Bronchial epithelial cell (primary cell): Measurements from ENCODE around the gene SCAPER. TPM values are rescaled to one million over a fixed set of nuclear protein-coding genes. Genes with fewer than 3 reads are reported as not detected.

Experiments
- DNase-seq: peaks from one replicate; pipeline ENCODE4 v3.0.0-alpha.2; 2010; ENCODE audit warnings: low read depth
- FAIRE-seq: peaks from 2 replicates; lab custom pipeline; 2011; peaks lifted over from hg19 to GRCh38; lab: Jason Lieb, UNC
- H3K27me3 ChIP-seq: 2 replicates; pipeline ENCODE4 v1.5.1; 2011; ENCODE audit warnings: low read length; ENCODE audit not compliant: control insufficient read depth, insufficient read depth
- H3K36me3 ChIP-seq: 2 replicates; pipeline ENCODE4 v1.5.1; 2011; ENCODE audit warnings: low read length; ENCODE audit not compliant: control insufficient read depth, insufficient read depth
- H3K4me3 ChIP-seq: 2 replicates; pipeline ENCODE4 v1.5.1; 2011; ENCODE audit warnings: mild to moderate bottlenecking, low read depth, low read length, control low read depth
- total RNA-seq: library from RNA; depleted of rRNA; stranded (reverse); fragments of >200 nt; gene quantifications from 2 replicates; pipeline ENCODE4 v1.2.1, GENCODE V29; 2014
- TF ChIP-seq, protein P1 (sequence below): IDR thresholded peaks from 2 replicates; pipeline ENCODE4 v1.5.1; 2011; ENCODE audit warnings: mild to moderate bottlenecking, moderate library complexity, low read length, control low read depth, inconsistent platforms; ENCODE audit not compliant: insufficient read depth, severe bottlenecking

The SCAPER gene
- total RNA-seq, 1 donor from 2014 or later = 6.3 TPM

- FAIRE-seq (no peak), DNase-seq (no peak)
- Histone ChIP-seq H3K36me3 (no peaks in the 10 kb centered on the region), H3K27me3 (no peaks in the 10 kb centered on the region), H3K4me3 (no peak overlapping the region)
- TF ChIP-seq, protein P1, sequence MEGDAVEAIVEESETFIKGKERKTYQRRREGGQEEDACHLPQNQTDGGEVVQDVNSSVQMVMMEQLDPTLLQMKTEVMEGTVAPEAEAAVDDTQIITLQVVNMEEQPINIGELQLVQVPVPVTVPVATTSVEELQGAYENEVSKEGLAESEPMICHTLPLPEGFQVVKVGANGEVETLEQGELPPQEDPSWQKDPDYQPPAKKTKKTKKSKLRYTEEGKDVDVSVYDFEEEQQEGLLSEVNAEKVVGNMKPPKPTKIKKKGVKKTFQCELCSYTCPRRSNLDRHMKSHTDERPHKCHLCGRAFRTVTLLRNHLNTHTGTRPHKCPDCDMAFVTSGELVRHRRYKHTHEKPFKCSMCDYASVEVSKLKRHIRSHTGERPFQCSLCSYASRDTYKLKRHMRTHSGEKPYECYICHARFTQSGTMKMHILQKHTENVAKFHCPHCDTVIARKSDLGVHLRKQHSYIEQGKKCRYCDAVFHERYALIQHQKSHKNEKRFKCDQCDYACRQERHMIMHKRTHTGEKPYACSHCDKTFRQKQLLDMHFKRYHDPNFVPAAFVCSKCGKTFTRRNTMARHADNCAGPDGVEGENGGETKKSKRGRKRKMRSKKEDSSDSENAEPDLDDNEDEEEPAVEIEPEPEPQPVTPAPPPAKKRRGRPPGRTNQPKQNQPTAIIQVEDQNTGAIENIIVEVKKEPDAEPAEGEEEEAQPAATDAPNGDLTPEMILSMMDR = no peak
Measured at GRCh38 chr15:76354823-76355440, 550.2 kb downstream of the SCAPER start.

DNA sequence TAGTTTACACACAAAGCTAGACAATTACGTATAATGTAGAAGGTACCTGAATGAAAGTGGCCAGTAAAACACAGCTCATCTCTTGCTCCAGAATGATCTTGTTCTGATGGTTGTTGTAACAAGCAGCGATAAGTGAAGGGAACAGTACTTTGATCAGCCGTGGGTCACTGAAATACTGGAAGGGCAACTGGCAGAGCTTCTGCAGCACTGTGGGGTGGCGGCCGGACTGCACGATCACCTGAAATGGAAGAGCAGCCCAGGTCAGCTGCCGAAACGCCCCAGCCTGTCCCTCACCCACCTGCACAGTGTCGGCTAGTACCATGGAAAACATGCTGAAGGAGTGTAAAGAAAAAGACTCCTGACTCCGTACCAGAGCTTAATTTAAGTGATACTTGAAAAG lies 551.2 kb downstream of the SCAPER start:
- FAIRE-seq (no peak), DNase-seq (no peak)
- H3K4me3 ChIP-seq = no peak overlapping the region
- no peaks in the 10 kb centered on the region for H3K27me3 ChIP-seq
- H3K36me3 ChIP-seq = no peaks in the 10 kb centered on the region
- TF ChIP-seq, protein P1 = no peak

DNA sequence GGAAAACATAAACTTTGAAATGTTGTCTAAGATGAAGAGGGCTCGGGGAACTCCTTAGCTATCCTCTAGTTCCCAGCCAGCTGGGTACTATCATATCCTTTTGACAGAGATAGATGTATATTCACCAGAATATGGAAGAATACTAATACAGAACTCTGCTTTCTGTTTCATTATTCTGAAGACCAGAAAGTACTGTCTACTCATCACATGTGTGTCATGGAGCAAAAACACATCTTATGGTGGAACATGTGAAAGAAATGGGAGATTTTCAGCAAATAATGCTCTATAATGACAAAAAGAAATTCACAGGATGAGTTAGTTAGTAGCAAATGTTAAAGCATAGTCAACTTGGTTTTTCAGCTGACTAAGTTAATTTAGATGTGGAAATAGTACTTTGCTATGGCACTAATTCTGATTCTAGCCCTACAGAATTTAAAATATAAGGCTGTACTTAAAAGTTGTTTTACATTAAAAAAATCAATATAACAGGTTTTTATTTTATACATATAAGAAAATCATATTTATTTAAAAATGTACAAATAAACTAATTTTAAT lies 552.0 kb downstream of the SCAPER start:
- Histone ChIP-seq H3K27me3 (no peaks in the 10 kb centered on the region), H3K4me3 (no peak overlapping the region), H3K36me3 (no peaks in the 10 kb centered on the region)
- DNase-seq (no peak), FAIRE-seq (no peak)
- TF ChIP-seq, protein P1 = no peak

DNA sequence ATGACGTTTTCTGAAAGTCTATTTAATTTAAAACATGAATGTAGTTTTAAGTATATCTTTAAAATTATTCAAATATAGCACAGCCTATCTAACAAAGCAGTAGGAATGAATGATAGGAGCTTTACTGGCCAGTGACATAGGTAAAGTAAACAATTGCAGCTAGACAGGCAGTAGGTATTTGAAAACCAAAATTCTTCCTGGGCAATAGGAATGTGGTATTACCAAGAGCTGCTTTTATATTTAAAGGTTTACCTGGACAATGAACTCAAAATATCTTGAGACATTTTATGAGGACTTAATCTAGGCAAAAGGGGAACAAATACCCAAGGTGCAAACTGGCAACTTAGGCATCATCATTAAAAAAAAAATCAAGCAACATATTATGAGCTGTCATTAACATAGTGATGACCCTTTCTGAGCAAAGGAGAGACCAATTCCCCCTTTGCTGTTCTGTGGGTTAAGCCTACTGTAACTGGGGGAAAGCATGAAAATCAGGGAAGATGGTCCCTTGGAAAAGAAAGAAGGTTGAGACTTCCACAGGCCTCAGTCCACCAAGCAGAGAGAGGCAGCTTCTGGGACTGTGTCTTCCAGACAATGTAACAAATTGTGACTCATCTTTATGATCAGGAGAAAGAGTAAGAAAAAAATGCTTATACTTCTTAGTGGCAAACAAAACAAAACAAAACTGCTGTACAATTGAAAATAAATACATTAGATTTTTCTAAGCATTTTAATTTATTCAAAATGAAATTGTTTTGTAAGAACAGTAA lies 555.7 kb downstream of the SCAPER start:
- Histone ChIP-seq H3K27me3 (peaks cover 11% of the 10 kb centered on the region), H3K4me3 (no peak overlapping the region), H3K36me3 (no peaks in the 10 kb centered on the region)
- TF ChIP-seq, protein P1 = no peak
- DNase-seq = peak; percentile 36
- FAIRE-seq = no peak

DNA sequence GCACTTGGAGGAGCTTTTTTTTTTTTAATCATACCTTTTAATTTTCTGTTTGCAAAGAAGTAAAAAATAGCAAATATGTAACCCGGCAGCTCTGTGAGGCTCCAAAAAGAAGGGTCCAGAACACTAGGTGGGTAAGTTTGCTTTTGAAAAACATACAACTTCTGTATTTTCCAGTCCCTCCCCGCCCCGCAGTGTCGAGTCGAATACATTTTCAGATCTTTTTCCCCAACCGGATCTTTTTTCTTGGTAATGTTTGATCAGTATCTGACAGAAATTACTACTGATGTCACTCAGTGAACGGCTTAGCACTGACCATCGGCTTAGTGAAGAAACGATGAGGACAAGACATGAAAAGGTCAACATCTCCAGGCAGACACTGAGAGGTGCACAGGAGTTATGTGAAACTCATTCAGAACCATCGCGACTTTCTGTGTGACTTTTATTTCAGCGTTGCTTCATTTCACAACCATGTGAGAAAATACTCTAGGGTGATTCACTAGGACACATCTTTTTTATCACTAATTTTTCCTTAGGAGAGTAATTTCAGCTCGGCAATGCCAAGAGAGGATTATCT lies 557.6 kb downstream of the SCAPER start:
- TF ChIP-seq, protein P1 = no peak
- no peaks in the 10 kb centered on the region for H3K36me3 ChIP-seq
- FAIRE-seq (no peak), DNase-seq (no peak)
- peaks cover 24% of the 10 kb centered on the region for H3K27me3 ChIP-seq
- no peak overlapping the region for H3K4me3 ChIP-seq
